GM18505 (cell line): ENCODE results near the gene GABRA4.

Experiments used
- ATAC-seq: cut with Tn5 transposase; IDR thresholded peaks from one replicate; pipeline ENCODE4 v1.9.1; 2021; ENCODE audit not compliant: unreplicated experiment
- POLR2A ChIP-seq: IDR thresholded peaks from 4 replicates; pipeline ENCODE4 v1.6.1; 2011; ENCODE audit warnings: borderline replicate concordance; ENCODE audit not compliant: insufficient read depth, insufficient read length; ENCODE audit errors: extremely low read depth

Gene GABRA4

GRCh38 chr4:46930891-46931290 is 62.5 kb downstream of the GABRA4 start:
- no peak for TF ChIP-seq POLR2A

GRCh38 chr4:46927201-46927600 is 66.2 kb downstream of the GABRA4 start:
- TF ChIP-seq POLR2A, result no peak
- ATAC-seq, result no peak

More at GRCh38 chr4:46930891-46931290, 62.5 kb downstream of the GABRA4 start:
- no peak for ATAC-seq

DNA sequence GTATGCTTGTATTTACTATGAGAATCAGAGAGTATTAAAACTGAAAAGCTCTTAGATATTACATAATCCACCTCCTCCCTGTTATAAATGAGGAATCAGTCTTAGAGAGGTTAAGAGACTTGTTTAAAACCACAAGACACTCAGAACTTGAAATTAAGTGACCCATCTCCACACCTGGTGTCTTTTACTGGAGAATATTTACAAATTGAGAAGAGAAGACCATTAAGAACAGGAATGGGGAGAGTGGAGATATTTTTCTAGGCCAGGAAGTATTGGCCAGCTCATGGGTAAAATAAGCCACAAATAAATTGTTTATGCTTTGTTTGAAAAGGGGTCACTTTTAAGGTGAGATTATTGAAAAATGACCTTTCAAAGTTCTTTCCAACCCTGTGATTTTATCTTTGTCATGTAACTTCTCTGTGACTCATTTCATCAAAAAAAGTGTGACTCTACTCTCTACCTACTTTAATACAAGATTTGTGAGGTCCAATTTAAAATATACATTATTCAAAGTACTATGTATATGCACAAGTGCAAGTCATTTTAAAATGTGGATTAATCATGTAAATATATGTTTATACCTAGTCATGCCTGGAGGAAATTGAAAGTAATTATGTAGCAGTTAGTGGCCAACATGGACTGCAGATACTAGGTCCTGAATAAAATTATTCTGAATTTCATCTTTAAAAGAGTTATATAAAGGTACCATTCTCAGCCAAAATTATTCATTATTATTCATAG is 68.4 kb downstream of the GABRA4 start:
- TF ChIP-seq POLR2A, result no peak
- ATAC-seq, result no peak

GRCh38 chr4:46922205-46922604 is 71.2 kb downstream of the GABRA4 start:
- no peak for ATAC-seq

GRCh38 chr4:46909078-46909477 is 84.3 kb downstream of the GABRA4 start, which contains the start of gene COX7B2:
Gene COX7B2 (minus strand): TSS chr4:46909245. CDS start chr4:46735192, 174,053 bp downstream.
- TF ChIP-seq POLR2A, result no peak
- ATAC-seq, result no peak

More at GRCh38 chr4:46922205-46922604, 71.2 kb downstream of the GABRA4 start:
- TF ChIP-seq POLR2A, result no peak

DNA sequence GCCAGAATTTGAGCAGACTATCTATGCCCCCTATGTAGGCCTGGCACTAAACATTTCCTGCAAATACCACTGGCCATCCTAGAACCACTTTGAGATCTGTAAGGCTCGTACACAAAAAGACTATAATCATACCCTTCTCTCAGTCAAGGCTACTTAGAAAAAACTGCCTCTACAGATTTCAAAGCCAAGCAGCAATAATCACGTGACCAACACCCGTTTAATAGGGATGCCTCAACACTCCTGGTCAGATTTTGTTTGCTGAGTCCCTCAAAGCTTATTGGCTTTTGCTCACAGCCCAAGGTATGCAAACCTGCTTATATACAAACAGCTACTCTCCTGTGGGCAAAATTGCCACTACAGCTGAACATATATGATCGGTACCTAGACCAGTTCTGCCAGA is 85.2 kb downstream of the GABRA4 start:
- no peak for TF ChIP-seq POLR2A
- ATAC-seq, result no peak

DNA sequence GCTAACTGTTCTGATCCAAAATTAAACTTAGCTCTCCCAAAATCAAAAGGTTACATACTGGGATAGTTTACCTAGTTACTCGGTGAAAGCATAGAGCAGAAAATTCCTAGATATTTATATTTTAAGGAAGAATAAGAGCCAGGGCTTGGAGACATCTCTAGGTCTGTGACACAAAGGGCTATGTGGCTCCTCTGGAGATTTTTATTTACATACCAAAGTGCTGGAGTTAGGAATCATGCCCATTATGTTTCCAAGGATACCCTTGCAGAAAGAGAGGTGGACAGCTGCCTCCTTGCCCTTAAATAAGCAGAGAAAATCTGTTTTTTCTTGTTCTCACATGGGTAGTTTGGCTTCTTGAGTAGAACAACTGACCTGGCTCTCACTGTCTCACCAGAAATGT is 93.3 kb downstream of the GABRA4 start:
- no peak for TF ChIP-seq POLR2A
- no peak for ATAC-seq

- no peak for ATAC-seq
- no peak for TF ChIP-seq POLR2A
Measured at GRCh38 chr4:46894826-46895225, 98.6 kb downstream of the GABRA4 start.

DNA sequence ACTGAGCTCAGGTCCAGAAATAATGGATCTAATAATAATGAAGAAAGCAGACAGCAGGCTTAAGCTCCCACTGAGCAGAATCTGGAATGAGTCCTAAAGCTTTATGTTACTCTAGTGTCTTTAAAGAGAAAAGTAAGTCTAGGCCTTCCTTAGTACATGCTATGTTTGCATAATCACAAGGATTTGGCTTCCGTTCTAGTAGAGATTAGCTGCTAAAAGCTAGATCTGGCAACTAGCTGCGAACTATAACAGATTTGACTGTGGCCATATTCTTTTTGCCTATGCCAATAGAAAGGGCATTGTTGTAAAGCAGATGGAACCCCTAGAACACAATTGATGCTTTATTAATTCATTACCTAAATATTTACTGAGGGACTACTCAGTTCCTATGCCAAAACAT is 103.3 kb downstream of the GABRA4 start:
- no peak for ATAC-seq
- TF ChIP-seq POLR2A, result no peak

DNA sequence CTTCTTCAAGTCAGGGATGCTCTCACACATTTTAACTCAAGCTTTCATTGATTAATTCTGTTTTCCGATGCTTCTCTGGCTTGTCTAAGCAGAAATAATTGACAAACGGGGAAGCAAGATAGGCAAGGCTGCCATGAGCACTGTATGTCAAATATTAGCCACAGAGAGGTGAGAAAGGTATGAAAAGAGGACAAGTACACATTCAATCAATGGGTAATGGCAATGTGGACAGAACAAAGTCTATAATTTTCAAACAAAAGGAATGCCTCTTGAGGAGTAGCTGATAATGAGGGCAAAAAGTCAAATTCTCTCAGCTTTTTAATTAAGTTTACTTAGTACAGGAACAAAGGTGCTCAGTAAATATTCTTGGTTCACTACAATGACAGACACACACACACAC is 104.0 kb downstream of the GABRA4 start:
- no peak for TF ChIP-seq POLR2A
- no peak for ATAC-seq

- no peak for TF ChIP-seq POLR2A
- ATAC-seq, result no peak
Measured at GRCh38 chr4:46886711-46887110, 106.7 kb downstream of the GABRA4 start.

- ATAC-seq, result no peak
Measured at GRCh38 chr4:46878641-46879040, 114.7 kb downstream of the GABRA4 start.

GRCh38 chr4:46874811-46875210 is 118.6 kb downstream of the GABRA4 start:
- ATAC-seq, result no peak
- no peak for TF ChIP-seq POLR2A

More at GRCh38 chr4:46878641-46879040, 114.7 kb downstream of the GABRA4 start:
- TF ChIP-seq POLR2A, result no peak

DNA sequence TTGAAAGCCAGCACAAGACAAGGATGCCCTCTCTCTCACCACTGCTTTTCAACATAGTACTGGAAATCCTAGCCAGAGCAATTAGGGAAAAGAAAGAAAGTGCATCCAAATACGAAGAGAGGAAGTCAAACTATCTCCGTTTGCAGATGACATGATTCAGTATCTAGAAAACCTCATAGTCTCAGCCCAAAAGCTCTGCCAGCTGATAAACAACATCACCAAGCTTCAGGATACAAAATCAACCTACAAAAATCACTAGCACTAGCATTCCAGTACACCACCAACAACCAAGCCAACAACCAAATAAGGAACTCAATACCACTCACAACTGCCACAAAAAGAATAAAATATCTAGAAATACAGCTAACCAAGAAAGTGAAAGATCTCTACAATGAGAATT is 123.0 kb downstream of the GABRA4 start:
- no peak for TF ChIP-seq POLR2A
- ATAC-seq, result no peak
